AG09319 (cell line): ENCODE measurements around the gene SCGN.

Experiments
- DNase-seq: peaks from one replicate; pipeline ENCODE4 v3.0.0-alpha.2; 2010; ENCODE audit warnings: low read depth; ENCODE audit errors: extremely low read depth
- CTCF ChIP-seq: IDR thresholded peaks from 2 replicates; pipeline ENCODE4 v1.5.1; 2011; ENCODE audit warnings: low read depth, mild to moderate bottlenecking, inconsistent platforms, low read length, moderate library complexity

Gene SCGN

GRCh38 chr6:25628471-25629197 lies 23.4 kb upstream of the SCGN start:
- TF ChIP-seq CTCF, result no peak
- DNase-seq, result no peak

GRCh38 chr6:25629198-25629576 lies 22.8 kb upstream of the SCGN start:
- TF ChIP-seq CTCF, result no peak
- no peak for DNase-seq

GRCh38 chr6:25630508-25631278 lies 21.3 kb upstream of the SCGN start:
- DNase-seq, result no peak
- no peak for TF ChIP-seq CTCF

- no peak for TF ChIP-seq CTCF
- no peak for DNase-seq
These were observed 16.1 kb upstream of the SCGN start for GRCh38 chr6:25635886-25636317.

GRCh38 chr6:25637211-25637610 lies 14.8 kb upstream of the SCGN start:
- DNase-seq, result no peak
- TF ChIP-seq CTCF, result no peak

GRCh38 chr6:25637960-25638434 lies 14.0 kb upstream of the SCGN start:
- DNase-seq, result no peak
- no peak for TF ChIP-seq CTCF

GRCh38 chr6:25639653-25640052 lies 12.4 kb upstream of the SCGN start:
- DNase-seq, result no peak
- TF ChIP-seq CTCF, result no peak
